Measurements from ENCODE around the gene ACTN3.
A peak's percentile ranks its signal among the peaks of the same experiment; 100 is the strongest.
"Not testable (repeated sequence)": the region's sequence is repeated elsewhere in the genome, so short reads cannot be mapped to it uniquely, and the experiment has no call there.

The ACTN3 gene

GRCh38 chr11:66539170-66539869, 7.4 kb upstream of the ACTN3 start:
- DNase-seq (ENCODE audit: low read depth in 1 of 2, low spot score in 1 of 2) = no peak
- TF ChIP-seq POLR2AphosphoS5 (IDR thresholded peaks at IDR 0.05; ENCODE audit: low read depth) (no peak), SPI1 (IDR thresholded peaks at IDR 0.05; ENCODE audit: borderline replicate concordance, low read depth) (no peak), CTCF (IDR thresholded peaks at IDR 0.05; ENCODE audit: insufficient read depth, low read length) (no peak), REST (IDR thresholded peaks at IDR 0.05; ENCODE audit: insufficient replicate concordance, low read depth) (no peak), GABPA (IDR thresholded peaks at IDR 0.05; ENCODE audit: low read depth) (no peak)
- no peak overlapping the region for H3K4me3 ChIP-seq (replicated peaks; ENCODE audit: insufficient read depth, low read length)
- no peaks in the 10 kb centered on the region for H3K27me3 ChIP-seq (ENCODE audit: insufficient read depth, poor library complexity, severe bottlenecking)
- no peak overlapping the region for H3K27ac ChIP-seq (replicated peaks)

- Histone ChIP-seq H3K4me3 (replicated peaks; ENCODE audit: insufficient read depth, low read length) (no peak overlapping the region), H3K27ac (replicated peaks) (no peak overlapping the region), H3K27me3 (ENCODE audit: insufficient read depth, poor library complexity, severe bottlenecking) (no peaks in the 10 kb centered on the region)
- DNase-seq (ENCODE audit: low read depth in 1 of 2, low spot score in 1 of 2) = no peak
- TF ChIP-seq GABPA (IDR thresholded peaks at IDR 0.05; ENCODE audit: low read depth) = no peak
- TF ChIP-seq POLR2AphosphoS5 (IDR thresholded peaks at IDR 0.05; ENCODE audit: low read depth) = no peak
- no peak for TF ChIP-seq CTCF (IDR thresholded peaks at IDR 0.05; ENCODE audit: insufficient read depth, low read length)
- no peak for TF ChIP-seq SPI1 (IDR thresholded peaks at IDR 0.05; ENCODE audit: borderline replicate concordance, low read depth)
- no peak for TF ChIP-seq REST (IDR thresholded peaks at IDR 0.05; ENCODE audit: insufficient replicate concordance, low read depth)
Observed at GRCh38 chr11:66539870-66540213, 6.9 kb upstream of the ACTN3 start.

- peak in 1 of 2 experiments; percentile 23 for DNase-seq (ENCODE audit: low read depth in 1 of 2, low spot score in 1 of 2)
- H3K27ac ChIP-seq (replicated peaks); H3K4me3 ChIP-seq (replicated peaks; ENCODE audit: insufficient read depth, low read length); H3K27me3 ChIP-seq (ENCODE audit: insufficient read depth, poor library complexity, severe bottlenecking): not testable (repeated sequence)
Observed at GRCh38 chr11:66540598-66540997, 6.1 kb upstream of the ACTN3 start.

- DNase-seq (ENCODE audit: low read depth in 1 of 2, low spot score in 1 of 2) = no peak
- no peak overlapping the region for H3K27ac ChIP-seq (replicated peaks)
- no peak overlapping the region for H3K4me3 ChIP-seq (replicated peaks; ENCODE audit: insufficient read depth, low read length)
- no peak for TF ChIP-seq POLR2AphosphoS5 (IDR thresholded peaks at IDR 0.05; ENCODE audit: low read depth)
- no peak for TF ChIP-seq CTCF (IDR thresholded peaks at IDR 0.05; ENCODE audit: insufficient read depth, low read length)
- H3K27me3 ChIP-seq (ENCODE audit: insufficient read depth, poor library complexity, severe bottlenecking) = no peaks in the 10 kb centered on the region
Observed at GRCh38 chr11:66541892-66542291, 4.8 kb upstream of the ACTN3 start.
